Sciatic nerve (tissue), 2 donors: ENCODE measurements around the gene TMPRSS7. TPM values are rescaled to one million over a fixed set of nuclear protein-coding genes. Genes with fewer than 3 reads are reported as not detected.

Source experiments
- ATAC-seq: fragments of 200-7000 bp; cut with Tn5 transposase; one replicate; pipeline ENCODE4 v1.9.1; 2020; ENCODE audit warnings: mild to moderate bottlenecking, moderate library complexity
- DNase-seq: peaks from one replicate; pipeline ENCODE4 v3.0.0-alpha.2; 2020; ENCODE audit warnings: low spot score
- intact Hi-C: fragments of 100-400 bp; cut with DNase I; formaldehyde crosslinking; loops from one replicate; pipeline ENCODE4 v1.14.2; 2022
- total RNA-seq: library from RNA; stranded (reverse); fragmentation: NEBNext Ultra II Directional; extraction: Animal tissue kit (Norgen Biotek cat#: 25700); gene quantifications from one replicate; pipeline ENCODE4 v1.2.1, GENCODE V29; 2021
- donor health status: DM: no; HTN: no; CAD: no.
- donor health status: DM: no; HTN: no; CAD: no.

The TMPRSS7 gene
- total RNA-seq, 1 donor from 2014 or later = not detected

- ATAC-seq = no peak
- intact Hi-C loops = no loop called here
- no peak for DNase-seq
Observed at GRCh38 chr3:112089956-112090886, 55.7 kb downstream of the TMPRSS7 start.

DNA sequence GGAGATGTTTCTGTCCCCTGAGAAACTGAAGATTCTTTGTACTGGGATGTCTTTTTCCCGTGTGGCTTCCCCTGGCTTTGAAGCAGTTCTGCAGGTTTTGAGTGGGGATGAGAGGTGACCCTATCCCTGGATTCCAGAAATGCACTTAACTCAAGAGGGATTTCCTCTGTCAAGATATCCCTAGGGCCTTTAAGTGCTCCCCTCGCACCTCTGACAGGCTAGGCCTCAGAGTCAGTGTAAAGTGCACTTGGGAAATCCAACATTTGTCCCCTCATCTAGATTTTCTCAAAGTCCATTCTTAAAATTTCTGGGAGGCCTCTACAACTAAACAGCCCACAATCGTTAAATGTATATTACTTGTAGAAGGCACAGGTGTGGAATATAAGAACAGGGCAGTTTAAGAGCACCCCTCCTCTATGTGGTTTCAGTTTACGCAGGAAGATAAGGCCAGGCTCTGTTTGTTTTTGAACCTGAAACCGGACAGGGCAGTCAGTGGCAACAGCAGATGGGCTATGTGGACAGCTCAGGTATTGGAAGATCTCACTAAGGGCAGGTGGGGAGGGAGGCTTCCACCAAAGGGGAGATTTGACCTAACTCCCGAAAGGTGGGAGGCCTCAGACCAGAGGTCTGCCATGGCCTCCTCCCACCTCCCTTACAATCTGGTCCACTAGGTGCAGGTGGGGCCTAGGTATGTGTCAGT lies 56.5 kb downstream of the TMPRSS7 start:
- intact Hi-C loops = no loop called here
- no peak for ATAC-seq
- no peak for DNase-seq

- intact Hi-C loops = no loop called here
- ATAC-seq = peak; percentile 88
- DNase-seq = no peak
Observed at GRCh38 chr3:112092496-112093179, 58.1 kb downstream of the TMPRSS7 start.

DNA sequence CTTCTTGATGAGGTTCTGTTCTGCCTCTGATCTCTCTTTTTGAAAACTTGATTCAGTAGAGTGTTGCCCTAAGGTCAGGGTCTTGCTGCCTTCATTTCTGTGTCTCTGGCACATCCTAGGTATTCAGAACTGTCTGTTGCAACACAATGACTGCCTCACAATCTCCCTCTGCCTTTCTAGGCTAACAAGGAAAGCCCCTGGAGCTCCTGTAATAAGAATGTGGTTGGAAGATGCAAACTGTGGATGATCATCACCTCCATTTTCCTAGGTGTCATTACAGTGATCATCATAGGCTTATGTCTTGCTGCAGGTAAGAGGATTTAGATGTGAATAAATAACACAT lies 58.6 kb downstream of the TMPRSS7 start:
- ATAC-seq (peak; percentile 89), DNase-seq (no peak)
- intact Hi-C loops = no loop called here

- DNase-seq = no peak
- intact Hi-C loops = no loop called here
- ATAC-seq = no peak
Observed at GRCh38 chr3:112095731-112096130, 61.2 kb downstream of the TMPRSS7 start.

GRCh38 chr3:112096176-112096575 lies 61.6 kb downstream of the TMPRSS7 start:
- ATAC-seq (no peak), DNase-seq (no peak)
- intact Hi-C loops = no loop called here

- ATAC-seq = no peak
- intact Hi-C loops = no loop called here
- DNase-seq = no peak
Observed at GRCh38 chr3:112097378-112097777, 62.8 kb downstream of the TMPRSS7 start.

- intact Hi-C loops = no loop called here
- ATAC-seq (no peak), DNase-seq (no peak)
Observed at GRCh38 chr3:112101916-112102315, 67.4 kb downstream of the TMPRSS7 start.

GRCh38 chr3:112104774-112105173 lies 70.2 kb downstream of the TMPRSS7 start:
- intact Hi-C loops = no loop called here
- no peak for DNase-seq
- no peak for ATAC-seq

GRCh38 chr3:112109322-112109721 lies 74.8 kb downstream of the TMPRSS7 start:
- intact Hi-C loops = no loop called here
- DNase-seq = no peak
- ATAC-seq = no peak

- DNase-seq = peak; percentile 62
- intact Hi-C loops = no loop called here
- ATAC-seq = peak; percentile 80
Observed at GRCh38 chr3:112111785-112112402, 77.4 kb downstream of the TMPRSS7 start.

DNA sequence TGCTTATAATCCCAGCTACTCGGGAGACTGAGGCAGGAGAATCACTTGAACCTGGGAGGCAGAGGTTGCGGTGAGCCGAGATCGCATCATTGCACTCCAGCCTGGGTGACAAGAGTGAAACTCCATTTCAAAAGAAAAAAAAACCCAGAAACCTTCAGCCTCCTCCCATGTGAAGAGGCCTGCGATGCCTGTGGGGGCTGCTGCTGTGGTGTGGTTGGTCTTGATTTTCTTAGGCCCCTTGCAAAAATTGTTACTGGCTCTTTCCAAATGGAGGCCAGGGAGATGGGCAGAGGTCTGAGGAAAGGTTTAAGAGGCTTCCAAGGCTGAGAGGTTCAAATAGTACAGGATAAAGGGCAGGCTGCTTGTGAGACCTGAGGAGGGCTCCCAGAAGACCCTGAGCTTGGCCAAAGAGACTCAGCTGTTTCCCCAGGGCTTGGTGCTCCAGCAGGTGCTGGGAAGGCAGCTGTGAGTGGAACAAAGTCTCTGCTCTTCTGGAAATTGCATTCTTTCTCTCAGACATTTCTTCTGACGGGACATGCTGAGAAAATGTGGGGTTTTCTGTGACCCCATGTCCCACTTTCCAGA lies 80.1 kb downstream of the TMPRSS7 start:
- intact Hi-C loops = no loop called here
- DNase-seq = no peak
- no peak for ATAC-seq

DNA sequence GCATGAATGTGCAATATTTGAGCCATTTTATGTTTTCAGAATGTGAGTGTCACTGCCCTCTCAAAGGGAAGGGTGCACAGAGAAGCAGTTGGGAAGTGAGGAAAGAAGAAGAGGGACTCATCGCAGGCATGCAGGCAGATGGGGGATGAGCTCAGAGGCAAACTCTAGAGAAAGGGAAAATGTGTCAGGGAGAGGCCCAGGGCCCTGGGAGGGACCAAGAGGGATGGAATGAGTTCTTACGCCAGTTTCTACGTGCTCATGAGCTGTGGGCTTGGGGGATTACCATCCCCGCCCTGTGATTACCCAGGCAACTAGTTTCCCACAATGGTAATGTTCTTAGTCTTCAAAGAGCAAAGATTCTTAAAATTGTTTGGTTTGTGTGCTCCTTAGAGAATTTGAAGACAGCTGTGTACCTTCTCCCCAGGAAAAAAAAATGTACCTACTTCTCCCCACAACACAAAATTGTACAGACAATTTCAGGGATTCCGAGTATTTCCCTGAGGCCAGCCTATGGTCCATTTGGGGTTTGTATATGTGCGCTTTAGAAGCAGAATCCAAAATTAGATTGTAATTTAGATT lies 80.7 kb downstream of the TMPRSS7 start:
- peak; percentile 69 for ATAC-seq
- DNase-seq = no peak
- intact Hi-C loops = no loop called here

- ATAC-seq (no peak), DNase-seq (no peak)
- intact Hi-C loops = no loop called here
Observed at GRCh38 chr3:112115806-112116383, 81.4 kb downstream of the TMPRSS7 start.

DNA sequence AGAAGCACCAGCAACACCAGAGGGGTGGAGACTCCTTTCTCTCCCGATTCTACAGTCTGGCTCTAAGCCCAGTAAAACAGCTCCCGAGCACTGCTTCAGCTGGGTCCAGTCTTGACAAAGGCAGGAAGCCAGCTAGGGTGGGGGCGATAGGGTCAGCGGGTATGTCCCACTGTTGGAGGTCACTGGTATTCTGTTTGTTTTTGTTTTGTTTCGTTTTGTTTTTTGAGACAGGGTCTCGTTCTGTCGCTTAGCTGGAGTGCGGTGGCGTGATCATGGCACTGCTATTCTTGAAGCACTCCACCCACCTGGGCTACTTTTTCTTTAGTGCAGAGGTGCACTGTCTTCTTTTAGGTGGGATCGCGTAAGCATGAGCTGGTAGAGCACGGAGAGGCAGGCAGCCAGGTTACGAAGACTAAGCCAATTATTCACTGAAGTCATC lies 82.2 kb downstream of the TMPRSS7 start:
- DNase-seq (no peak), ATAC-seq (peak; percentile 43)
- intact Hi-C loops = no loop called here

GRCh38 chr3:112117415-112117814 lies 82.9 kb downstream of the TMPRSS7 start:
- intact Hi-C loops = no loop called here
- peak; percentile 53 for ATAC-seq

DNA sequence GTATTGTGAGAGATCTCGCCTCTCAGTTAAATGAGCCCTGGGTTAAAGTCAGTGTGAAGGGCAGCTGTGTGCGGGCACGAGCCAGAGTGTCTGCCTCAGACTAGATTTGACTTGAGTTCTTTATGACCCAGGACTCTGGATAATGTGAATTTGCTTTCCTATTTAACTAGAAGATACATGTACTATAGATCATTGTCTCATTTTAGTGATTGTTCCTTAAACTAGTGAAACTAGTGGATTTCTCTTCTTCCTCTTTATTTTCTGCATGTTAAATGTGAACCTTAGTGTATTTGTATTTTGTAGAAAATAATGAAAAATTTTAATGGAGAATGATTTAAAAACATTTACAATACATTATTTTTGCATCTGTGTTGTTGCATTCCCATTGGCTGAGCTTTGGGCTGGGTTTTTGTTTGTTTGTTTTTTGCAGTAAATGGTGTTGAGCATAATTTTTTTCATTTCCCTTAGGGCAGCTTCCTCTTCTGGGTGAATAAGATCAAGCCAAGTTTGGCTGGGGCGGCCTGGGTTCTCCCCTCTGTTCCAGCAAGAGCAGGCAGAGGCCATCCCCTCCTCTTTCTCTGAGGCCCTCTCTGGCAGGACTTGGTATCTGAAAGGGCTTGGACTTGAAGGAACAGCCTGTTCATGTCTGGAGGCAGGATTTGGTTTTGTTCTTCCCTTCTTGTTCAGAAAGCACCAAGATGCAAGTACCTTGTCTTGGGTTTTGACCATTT lies 83.5 kb downstream of the TMPRSS7 start:
- ATAC-seq = peak; percentile 50
- DNase-seq = no peak

More at GRCh38 chr3:112117415-112117814, 82.9 kb downstream of the TMPRSS7 start:
- DNase-seq = no peak

More for the DNA sequence above, 83.5 kb downstream of the TMPRSS7 start:
- intact Hi-C loops = no loop called here
